Stimulated activated CD8-positive, alpha-beta memory T cell treated with anti-CD3 and anti-CD28 coated beads, Interleukin-15, amount 100 ng/mL, for 1 hour (primary cell): ENCODE data around the gene PHLPP1.
"Not testable (repeated sequence)": the region's sequence is repeated elsewhere in the genome, so short reads cannot be mapped to it uniquely, and the experiment has no call there.

ENCODE experiments used
- DNase-seq: peaks from one replicate; pipeline ENCODE4 v3.0.0-alpha.2; 2020; ENCODE audit warnings: low read depth

Gene PHLPP1

GRCh38 chr18:62897153-62897552 is 181.8 kb downstream of the PHLPP1 start:
- DNase-seq: no peak

GRCh38 chr18:62898359-62898758 is 183.0 kb downstream of the PHLPP1 start:
- no peak for DNase-seq

- no peak for DNase-seq
Measured at GRCh38 chr18:62899534-62899933, 184.2 kb downstream of the PHLPP1 start.

- no peak for DNase-seq
Measured at GRCh38 chr18:62900132-62900883, 185.0 kb downstream of the PHLPP1 start.

GRCh38 chr18:62902776-62903175 is 187.4 kb downstream of the PHLPP1 start:
- DNase-seq: no peak

GRCh38 chr18:62904396-62905285 is 189.3 kb downstream of the PHLPP1 start:
- no peak for DNase-seq

GRCh38 chr18:62912885-62913284 is 197.5 kb downstream of the PHLPP1 start:
- DNase-seq: no peak

GRCh38 chr18:62913824-62914223 is 198.5 kb downstream of the PHLPP1 start:
- not testable (repeated sequence) for DNase-seq

GRCh38 chr18:62914871-62915392 is 199.6 kb downstream of the PHLPP1 start:
- DNase-seq: no peak

- DNase-seq: no peak
Measured at GRCh38 chr18:62918361-62918760, 203.0 kb downstream of the PHLPP1 start.

GRCh38 chr18:62919109-62919838 is 203.9 kb downstream of the PHLPP1 start:
- DNase-seq: no peak

- no peak for DNase-seq
Measured at GRCh38 chr18:62925031-62925688, 209.8 kb downstream of the PHLPP1 start.

- no peak for DNase-seq
Measured at GRCh38 chr18:62928326-62928725, 213.0 kb downstream of the PHLPP1 start.

GRCh38 chr18:62933261-62933887 is 218.0 kb downstream of the PHLPP1 start:
- no peak for DNase-seq

GRCh38 chr18:62935994-62936393 is 220.7 kb downstream of the PHLPP1 start:
- no peak for DNase-seq

GRCh38 chr18:62937065-62937464 is 221.7 kb downstream of the PHLPP1 start:
- no peak for DNase-seq

GRCh38 chr18:62938006-62938405 is 222.7 kb downstream of the PHLPP1 start:
- DNase-seq: no peak

- no peak for DNase-seq
Measured at GRCh38 chr18:62938487-62938886, 223.1 kb downstream of the PHLPP1 start.

GRCh38 chr18:62939433-62939832 is 224.1 kb downstream of the PHLPP1 start:
- DNase-seq: no peak

GRCh38 chr18:62939926-62940325 is 224.6 kb downstream of the PHLPP1 start:
- DNase-seq: no peak

- no peak for DNase-seq
Measured at GRCh38 chr18:62942578-62942977, 227.2 kb downstream of the PHLPP1 start.
